Hematopoietic multipotent progenitor cell treated with erythropoietin and hydrocortisone succinate and interleukin-3 and kit ligand, for 6 days (in vitro differentiated cells): ENCODE measurements around the gene C20orf204.

Source experiments
- DNase-seq: peaks from one replicate; pipeline ENCODE4 v3.0.0-alpha.2; 2015

The C20orf204 gene

DNA sequence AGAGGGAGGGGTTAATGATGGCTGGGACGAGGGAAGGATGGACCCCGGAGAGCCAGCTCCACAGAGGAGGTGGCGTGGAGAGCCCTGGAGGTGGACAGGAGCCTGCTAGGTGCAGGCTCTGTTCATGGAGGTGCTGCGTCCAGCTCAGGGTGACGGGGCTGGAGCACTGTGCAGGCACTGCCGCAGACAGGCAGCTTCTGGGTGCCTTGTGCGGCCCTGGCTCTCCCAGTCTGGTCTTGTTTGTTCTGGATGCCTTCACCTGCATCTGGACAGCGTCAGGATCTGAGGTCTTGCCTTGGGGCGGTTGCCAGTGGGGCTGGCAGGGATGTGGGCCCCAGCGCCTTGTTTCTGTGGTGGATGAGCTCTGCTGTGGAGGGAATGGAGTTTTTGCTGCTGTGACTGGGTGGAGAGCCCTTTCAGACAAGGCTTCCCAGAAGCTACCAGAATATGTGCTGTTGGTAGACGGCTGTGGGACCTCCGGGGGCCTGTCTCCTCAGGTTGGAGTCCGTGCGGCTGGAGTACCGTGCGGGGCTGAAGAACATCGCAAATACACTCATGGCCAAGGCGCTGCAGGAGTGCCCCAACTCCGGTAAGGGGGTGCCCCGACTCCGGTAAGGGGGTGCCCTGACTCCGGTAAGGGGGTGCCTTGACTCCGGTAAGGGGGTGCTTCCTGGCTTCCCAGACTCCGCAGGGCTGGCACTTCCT is 7.8 kb upstream of the C20orf204 start:
- DNase-seq, result no peak

DNA sequence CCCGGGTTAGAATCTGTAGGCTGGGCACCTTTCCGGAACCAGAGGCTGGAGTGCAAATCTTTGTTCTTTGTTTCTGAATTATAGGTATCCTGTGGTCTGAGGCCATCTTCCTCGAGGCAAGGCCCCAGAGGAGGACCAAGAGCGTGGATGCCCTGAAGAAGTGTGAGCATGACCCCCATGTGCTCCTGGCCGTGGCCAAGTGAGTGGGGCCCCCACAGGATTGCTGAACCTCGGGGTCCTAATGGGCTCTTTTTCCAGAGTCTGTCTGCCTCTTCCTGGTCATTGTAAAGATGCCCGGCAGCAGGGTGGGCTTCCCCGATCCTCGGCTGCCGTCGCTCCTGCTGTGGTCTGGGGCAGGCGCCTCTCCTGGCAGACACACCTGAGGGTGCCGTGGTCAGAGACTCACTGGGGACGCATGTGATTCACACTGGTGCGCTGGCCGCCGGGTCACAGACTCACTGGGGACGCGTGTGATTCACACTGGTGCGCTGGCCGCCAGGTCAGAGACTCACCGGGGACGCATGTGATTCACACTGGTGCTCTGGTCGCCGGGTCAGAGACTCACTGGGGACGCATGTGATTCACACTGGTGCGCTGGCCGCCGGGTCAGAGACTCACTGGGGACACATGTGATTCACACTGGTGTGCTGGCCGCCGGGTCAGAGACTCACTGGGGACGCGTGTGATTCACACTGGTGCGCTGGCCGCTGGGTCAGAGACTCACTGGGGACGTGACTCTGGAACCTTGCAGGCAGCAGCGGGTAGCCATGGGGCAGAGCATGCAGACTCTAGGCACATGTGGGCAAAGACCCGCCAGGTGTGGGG is 6.5 kb upstream of the C20orf204 start:
- no peak for DNase-seq

DNA sequence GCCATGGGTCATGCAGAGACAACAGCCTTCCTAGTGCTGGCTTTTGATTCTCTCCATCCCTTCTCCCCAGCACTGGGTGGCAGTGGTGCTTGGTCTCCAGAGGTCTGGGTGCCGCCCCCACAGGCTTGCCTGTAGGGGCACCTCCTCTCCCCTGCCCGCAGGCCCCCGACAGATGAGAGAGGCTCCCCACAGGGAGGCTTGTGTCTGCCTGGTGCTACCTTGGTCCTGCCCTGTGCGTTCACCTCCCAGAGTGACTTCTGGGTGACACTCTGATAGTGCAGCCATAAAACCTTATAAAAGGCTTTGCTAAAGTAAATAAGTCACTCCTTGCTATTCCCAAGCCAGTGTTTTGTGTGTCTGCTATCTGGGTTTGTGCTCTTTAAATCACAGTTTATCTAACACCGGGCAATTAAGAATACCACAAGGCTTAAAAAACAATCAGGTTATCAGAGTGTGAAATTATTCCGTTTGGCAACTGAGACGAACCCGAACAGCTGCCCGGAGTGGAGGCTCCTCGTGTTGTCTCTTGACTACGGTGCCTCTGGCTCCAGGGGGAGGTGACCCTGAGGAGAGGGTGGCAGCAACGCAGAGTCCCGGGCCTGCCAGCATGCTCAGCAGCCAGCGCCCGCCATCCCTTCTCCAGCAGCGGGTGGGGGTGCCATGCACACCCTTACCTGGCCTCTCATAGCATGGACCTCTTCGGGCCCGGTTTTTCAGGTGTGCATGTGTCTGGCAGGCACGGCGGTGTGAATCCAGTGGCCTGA is 5.4 kb upstream of the C20orf204 start:
- DNase-seq, result no peak

GRCh38 chr20:64031822-64032314 is 4.1 kb upstream of the C20orf204 start:
- DNase-seq, result no peak

DNA sequence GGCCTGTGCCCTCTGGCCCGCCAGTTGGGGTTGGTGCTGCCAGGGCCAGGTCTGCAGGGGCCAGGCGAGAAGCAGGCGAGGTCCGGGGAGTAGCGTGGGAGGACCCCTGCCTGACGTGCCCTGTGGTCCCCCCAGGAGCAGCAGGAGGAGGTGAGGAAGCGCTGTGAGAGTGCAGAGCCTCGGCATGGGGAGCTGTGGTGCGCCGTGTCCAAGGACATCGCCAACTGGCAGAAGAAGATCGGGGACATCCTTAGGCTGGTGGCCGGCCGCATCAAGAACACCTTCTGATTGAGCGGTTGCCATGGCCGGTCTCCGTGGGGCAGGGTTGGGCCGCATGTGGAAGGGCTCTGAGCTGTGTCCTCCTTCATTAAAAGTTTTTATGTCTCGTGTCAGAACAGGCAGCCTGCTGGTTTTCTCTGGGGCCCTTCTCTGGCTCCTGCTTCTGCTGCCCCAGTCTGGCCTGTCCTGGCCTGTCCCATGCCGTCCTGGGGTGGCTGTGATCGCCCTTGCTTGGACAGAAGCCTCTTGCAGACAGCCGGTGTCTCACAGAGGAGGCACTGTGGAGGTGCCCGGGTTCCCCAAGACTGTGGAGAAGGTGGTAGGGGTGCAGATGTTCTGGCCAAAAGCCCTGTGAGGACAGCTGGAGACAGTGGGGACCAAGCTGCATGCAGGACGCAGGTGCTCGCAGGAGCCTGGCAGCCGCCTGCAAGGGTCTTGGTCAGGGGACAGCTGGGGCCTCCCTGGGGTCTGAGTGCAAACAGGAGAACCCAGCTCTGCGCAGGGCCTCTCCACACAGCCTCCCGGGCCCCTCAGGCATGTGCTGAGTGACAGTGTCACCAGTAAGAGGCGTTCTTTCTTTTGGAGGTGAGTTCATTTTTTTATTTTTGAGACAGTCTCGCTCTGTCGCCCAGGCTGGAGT is 3.0 kb upstream of the C20orf204 start:
- no peak for DNase-seq

GRCh38 chr20:64033981-64034493 is 1.9 kb upstream of the C20orf204 start:
- no peak for DNase-seq

- DNase-seq, result no peak
These were observed 683 bp upstream of the C20orf204 start for GRCh38 chr20:64035066-64035932.

- DNase-seq, result no peak
These were observed 590 bp downstream of the C20orf204 start for GRCh38 chr20:64036346-64037198.

- DNase-seq, result no peak
These were observed 1.2 kb downstream of the C20orf204 start for GRCh38 chr20:64037199-64037497.

- DNase-seq, result peak; percentile 41
These were observed 1.7 kb downstream of the C20orf204 start for GRCh38 chr20:64037498-64038213.

DNA sequence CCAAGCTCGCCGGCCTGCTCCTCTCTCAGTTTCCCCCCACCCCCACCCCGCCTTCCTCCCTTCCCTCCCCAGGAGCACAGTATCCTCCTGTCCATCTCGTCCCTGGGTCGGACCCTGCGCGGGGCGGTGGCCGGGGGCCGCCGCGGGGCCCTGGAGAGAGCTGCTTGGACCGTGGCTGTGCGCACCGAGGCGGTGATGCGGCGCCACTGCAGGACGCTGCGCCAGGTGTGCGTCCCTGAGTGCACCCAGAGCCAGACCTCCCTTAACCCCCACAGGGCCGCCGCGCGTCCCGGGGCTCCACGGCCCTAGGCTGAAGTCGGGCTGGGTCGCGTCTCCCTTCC is 2.2 kb downstream of the C20orf204 start:
- no peak for DNase-seq

DNA sequence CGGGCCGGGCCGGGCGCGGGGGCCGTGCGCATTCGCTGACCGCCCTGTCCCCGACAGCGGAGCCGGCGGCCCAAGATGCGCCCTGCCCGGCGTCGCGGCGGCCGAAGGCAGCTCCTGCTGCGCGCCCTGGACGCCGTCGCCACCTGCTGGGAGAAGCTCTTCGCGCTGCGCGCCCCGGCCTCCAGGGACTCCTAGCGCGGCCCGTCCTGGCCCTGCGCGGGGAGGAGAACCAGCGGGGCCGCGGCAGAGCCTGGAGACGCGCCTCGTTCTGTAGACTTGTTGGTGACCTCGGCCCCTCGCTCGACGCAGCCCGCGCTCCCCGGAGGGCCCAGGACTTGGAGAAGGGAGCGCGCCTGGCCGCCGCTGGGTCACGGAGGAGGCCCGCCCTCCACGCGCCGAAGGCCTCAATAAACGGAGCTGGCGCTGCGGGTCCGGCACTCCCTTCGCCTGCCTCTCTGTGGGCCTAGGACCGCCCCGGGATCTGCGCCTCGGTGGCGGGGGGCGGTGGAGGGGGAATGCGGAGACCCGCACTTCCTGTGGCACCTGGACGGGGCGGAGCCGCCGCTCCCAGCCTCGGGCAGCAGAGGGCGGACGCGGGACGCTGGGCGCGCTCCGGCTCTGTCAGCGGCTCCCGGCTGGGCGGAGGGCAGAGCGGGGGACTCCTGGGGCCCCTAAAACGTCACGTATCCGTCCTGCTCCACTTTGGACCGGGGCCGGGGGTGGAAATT is 2.7 kb downstream of the C20orf204 start:
- DNase-seq, result peak; percentile 82

DNA sequence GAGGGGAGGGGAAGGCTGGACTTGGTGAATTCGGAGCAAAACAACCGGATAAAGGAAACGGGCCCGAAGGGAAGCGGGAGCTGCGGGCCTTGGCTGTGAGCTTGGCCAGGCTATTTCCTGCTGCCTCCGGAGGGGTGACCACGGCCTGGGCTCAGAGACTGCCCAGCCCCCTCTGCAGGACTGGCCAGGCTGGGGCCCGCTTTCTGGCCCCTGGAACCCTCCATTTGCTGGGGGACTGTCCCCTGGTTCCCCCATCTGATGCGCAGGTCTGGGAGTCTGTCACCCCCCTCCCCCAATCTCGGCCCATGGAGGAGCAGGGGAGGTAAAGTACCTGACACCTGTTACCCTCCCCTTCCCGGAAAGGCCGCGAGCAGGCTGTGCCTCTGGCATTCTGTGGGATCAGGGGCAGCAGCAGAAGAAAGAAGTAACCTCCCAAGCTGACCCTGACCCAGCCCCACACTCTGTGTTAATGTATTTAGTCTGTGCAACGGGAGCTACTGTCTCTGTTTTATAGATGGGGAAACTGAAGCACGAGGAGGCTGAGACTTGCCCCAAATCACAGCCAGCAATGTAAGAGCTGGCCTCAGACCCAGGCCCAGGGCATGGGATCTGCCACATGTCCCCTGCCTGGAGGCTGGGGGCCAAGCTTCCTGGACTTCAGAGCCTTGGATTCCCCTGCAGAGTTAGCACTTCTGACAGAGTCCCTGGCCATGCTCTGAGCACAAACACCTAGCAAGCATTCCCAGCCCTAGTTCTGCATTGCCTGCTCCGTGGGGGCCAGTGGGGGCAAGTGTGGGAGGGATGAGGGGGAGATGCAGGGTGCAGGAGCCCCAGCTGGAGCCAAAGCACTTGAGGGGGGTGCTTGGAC is 3.5 kb downstream of the C20orf204 start:
- no peak for DNase-seq

- DNase-seq, result no peak
These were observed 4.5 kb downstream of the C20orf204 start for GRCh38 chr20:64040231-64041039.

- DNase-seq, result no peak
These were observed 5.2 kb downstream of the C20orf204 start for GRCh38 chr20:64041040-64041780.

- DNase-seq, result no peak
These were observed 5.7 kb downstream of the C20orf204 start for GRCh38 chr20:64041781-64042053.
